ENCODE measurements around the gene UTP25. TPM values are rescaled to one million over a fixed set of nuclear protein-coding genes. Genes with fewer than 3 reads are reported as not detected.
"Not testable (repeated sequence)": the region's sequence is repeated elsewhere in the genome, so short reads cannot be mapped to it uniquely, and the experiment has no call there.

The UTP25 gene
- total RNA-seq, 4 donors from 2014 or later = 3.9 to 4.6 (median 4.2) TPM

DNA sequence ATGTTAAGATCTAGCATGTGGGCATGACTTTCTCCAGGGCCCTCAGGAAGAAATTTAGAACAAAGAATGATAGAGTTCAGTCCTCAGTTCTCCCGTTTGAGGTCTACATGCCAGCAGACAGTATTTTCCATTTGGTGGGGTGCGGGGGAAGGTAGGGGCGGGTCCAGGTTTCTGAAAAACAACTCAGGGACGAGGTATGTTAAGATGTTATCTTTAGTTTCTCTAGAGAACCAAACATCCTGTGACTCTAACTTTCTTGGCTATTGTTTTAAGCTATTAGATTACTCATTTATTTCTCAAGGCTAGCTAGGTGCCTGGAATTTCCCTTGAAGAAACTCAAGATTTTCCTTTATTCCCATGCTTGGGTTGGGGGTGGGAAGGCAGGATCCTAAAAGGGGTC is 67.9 kb downstream of the UTP25 start:
- in situ Hi-C loops (cut with MboI; ENCODE audit: low sequenced_read_pairs in 4 of 4) = no loop called here
- no peak for TF ChIP-seq POLR2A (IDR thresholded peaks at IDR 0.05)
- TF ChIP-seq, protein P1, sequence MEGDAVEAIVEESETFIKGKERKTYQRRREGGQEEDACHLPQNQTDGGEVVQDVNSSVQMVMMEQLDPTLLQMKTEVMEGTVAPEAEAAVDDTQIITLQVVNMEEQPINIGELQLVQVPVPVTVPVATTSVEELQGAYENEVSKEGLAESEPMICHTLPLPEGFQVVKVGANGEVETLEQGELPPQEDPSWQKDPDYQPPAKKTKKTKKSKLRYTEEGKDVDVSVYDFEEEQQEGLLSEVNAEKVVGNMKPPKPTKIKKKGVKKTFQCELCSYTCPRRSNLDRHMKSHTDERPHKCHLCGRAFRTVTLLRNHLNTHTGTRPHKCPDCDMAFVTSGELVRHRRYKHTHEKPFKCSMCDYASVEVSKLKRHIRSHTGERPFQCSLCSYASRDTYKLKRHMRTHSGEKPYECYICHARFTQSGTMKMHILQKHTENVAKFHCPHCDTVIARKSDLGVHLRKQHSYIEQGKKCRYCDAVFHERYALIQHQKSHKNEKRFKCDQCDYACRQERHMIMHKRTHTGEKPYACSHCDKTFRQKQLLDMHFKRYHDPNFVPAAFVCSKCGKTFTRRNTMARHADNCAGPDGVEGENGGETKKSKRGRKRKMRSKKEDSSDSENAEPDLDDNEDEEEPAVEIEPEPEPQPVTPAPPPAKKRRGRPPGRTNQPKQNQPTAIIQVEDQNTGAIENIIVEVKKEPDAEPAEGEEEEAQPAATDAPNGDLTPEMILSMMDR (IDR thresholded peaks at IDR 0.05 in 4 of 5, conservative IDR thresholded peaks at IDR 0.05 in 1 of 5) = no peak

DNA sequence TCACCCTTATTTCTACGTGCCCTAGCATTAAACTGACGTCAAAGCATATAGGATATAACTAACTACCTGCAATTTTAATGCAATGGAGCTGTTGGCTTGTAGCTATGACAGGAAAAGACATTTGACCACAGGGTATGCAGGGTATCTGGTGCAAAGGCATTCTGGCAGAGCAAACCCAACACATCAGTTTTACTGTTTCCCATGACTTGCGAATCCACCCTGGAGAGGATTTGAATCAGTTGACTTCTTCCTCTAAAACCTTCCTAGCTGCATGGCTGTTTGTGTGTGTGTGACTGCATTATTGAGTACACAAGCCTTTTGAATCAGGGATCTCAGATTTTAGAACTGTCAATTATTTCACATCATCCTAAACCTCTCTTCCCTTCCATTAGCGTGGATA is 68.6 kb downstream of the UTP25 start:
- no peak for DNase-seq
- no peak overlapping the region for H3K4me3 ChIP-seq
- no peak for ATAC-seq
- no peaks in the 10 kb centered on the region for H3K9me3 ChIP-seq
- H3K27me3 ChIP-seq = no peaks in the 10 kb centered on the region
- H3K36me3 ChIP-seq = no peaks in the 10 kb centered on the region
- intact Hi-C loops (cut with DNase I; ENCODE audit: low total_unique reads) (no loop called here), in situ Hi-C loops (cut with MboI; ENCODE audit: low sequenced_read_pairs in 4 of 4) (no loop called here)
- TF ChIP-seq, protein P1 (IDR thresholded peaks at IDR 0.05 in 4 of 5, conservative IDR thresholded peaks at IDR 0.05 in 1 of 5) = no peak
- TF ChIP-seq POLR2A (IDR thresholded peaks at IDR 0.05) = no peak
- no peaks in the 10 kb centered on the region for H3K4me1 ChIP-seq
- H3K27ac ChIP-seq = no peak overlapping the region

More for the DNA sequence above, 67.9 kb downstream of the UTP25 start:
- H3K4me3 ChIP-seq = no peak overlapping the region
- H3K27me3 ChIP-seq = no peaks in the 10 kb centered on the region
- H3K9me3 ChIP-seq = no peaks in the 10 kb centered on the region
- no peak overlapping the region for H3K27ac ChIP-seq
- H3K4me1 ChIP-seq = no peaks in the 10 kb centered on the region
- DNase-seq (no peak), ATAC-seq (no peak)
- intact Hi-C loops (cut with DNase I; ENCODE audit: low total_unique reads) = no loop called here
- H3K36me3 ChIP-seq = no peaks in the 10 kb centered on the region

DNA sequence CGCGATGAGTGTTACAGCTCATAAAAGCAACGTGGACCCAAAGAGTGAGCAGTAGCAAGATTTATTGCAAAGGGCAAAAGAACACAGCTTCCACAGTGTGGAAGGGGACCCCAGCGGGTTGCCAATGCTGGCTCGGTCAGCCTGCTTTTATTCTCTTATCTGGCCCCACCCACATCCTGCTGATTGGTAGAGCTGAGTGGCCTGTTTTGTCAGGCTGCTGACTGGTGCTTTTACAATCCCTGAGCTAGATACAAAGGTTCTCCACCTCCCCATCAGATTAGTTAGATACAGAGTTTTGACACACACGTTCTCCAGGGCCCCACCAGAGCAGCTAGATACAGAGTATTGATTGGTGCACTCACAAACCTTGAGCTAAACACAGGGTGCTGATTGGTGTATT is 70.5 kb downstream of the UTP25 start:
- ATAC-seq; H3K27ac ChIP-seq; H3K27me3 ChIP-seq; in situ Hi-C loops (cut with MboI; ENCODE audit: low sequenced_read_pairs in 4 of 4); H3K4me1 ChIP-seq; H3K9me3 ChIP-seq; DNase-seq; H3K4me3 ChIP-seq; H3K36me3 ChIP-seq; intact Hi-C loops (cut with DNase I; ENCODE audit: low total_unique reads): not testable (repeated sequence)

DNA sequence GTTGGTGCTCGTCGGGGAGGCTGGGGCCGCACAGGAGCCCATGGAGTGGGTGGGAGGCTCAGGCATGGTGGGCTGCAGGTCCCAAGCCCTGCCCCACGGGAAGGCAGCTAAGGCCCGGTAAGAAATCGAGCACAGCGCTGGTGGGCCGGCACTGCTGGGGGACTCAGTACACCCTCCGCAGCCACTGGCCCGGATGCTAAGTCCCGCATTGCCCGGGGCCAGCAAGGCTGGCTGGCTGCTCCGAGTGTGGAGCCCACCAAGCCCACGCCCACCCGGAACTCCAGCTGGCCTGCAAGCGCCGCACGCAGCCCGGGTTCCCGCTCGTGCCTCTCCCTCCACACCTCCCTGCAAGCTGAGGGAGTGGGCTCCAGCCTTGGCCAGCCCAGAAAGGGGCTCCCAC is 71.1 kb downstream of the UTP25 start:
- ATAC-seq; DNase-seq; in situ Hi-C loops (cut with MboI; ENCODE audit: low sequenced_read_pairs in 4 of 4): not testable (repeated sequence)

DNA sequence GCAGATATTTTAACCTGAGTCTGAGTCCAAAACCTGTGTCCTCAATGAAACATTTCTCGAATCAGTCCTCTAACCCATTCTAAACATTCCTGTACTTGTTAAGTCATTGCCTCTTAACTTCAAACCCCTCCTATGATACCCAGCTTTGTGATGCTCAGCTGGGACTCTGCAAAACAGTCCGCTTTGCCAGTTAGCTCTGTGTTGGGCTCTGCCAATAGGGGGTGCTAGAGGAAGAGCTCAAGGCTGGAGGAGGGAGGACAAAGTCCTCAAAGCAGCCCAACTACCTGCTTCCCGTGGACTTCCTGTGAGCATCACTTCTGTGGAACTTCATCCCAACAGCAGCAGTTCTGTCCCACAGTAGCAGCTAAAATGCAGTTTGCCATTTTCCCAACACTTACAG is 72.2 kb downstream of the UTP25 start:
- Histone ChIP-seq H3K4me1 (no peaks in the 10 kb centered on the region), H3K4me3 (no peak overlapping the region), H3K27ac (no peak overlapping the region), H3K9me3 (no peaks in the 10 kb centered on the region), H3K27me3 (no peaks in the 10 kb centered on the region), H3K36me3 (no peaks in the 10 kb centered on the region)
- ATAC-seq (no peak), DNase-seq (no peak)
- TF ChIP-seq, protein P1 (IDR thresholded peaks at IDR 0.05 in 4 of 5, conservative IDR thresholded peaks at IDR 0.05 in 1 of 5) = no peak
- intact Hi-C loops (cut with DNase I; ENCODE audit: low total_unique reads) (no loop called here), in situ Hi-C loops (cut with MboI; ENCODE audit: low sequenced_read_pairs in 4 of 4) (no loop called here)

More for the DNA sequence above, 71.1 kb downstream of the UTP25 start:
- H3K9me3 ChIP-seq; H3K27me3 ChIP-seq; intact Hi-C loops (cut with DNase I; ENCODE audit: low total_unique reads); H3K36me3 ChIP-seq; H3K27ac ChIP-seq; H3K4me3 ChIP-seq; H3K4me1 ChIP-seq: not testable (repeated sequence)

DNA sequence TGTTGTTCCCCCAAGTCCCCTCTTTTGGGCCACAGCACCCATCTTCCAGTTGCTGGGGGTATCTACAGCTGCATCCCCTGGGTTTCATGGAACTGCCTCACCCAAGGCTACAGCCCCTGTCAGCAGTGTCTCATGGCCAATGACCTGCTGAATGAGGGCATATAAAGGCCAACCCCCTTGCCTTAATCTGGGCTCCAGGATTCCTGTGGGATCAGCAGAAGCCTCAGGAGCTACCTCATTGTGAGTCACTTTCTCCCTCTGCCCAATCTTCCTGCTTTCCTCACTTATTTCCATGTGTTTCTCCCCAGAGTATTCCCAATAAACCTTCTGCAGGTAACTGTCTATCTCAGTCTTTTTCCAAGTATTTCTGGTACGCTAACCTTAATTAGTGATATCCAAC is 73.0 kb downstream of the UTP25 start:
- no peak for ATAC-seq
- Histone ChIP-seq H3K9me3 (no peaks in the 10 kb centered on the region), H3K36me3 (no peaks in the 10 kb centered on the region), H3K4me1 (no peaks in the 10 kb centered on the region), H3K27me3 (no peaks in the 10 kb centered on the region), H3K27ac (no peak overlapping the region), H3K4me3 (no peak overlapping the region)
- TF ChIP-seq POLR2A (IDR thresholded peaks at IDR 0.05) = no peak
- TF ChIP-seq, protein P1 (IDR thresholded peaks at IDR 0.05 in 4 of 5, conservative IDR thresholded peaks at IDR 0.05 in 1 of 5) = no peak
- in situ Hi-C loops (cut with MboI; ENCODE audit: low sequenced_read_pairs in 4 of 4) (no loop called here), intact Hi-C loops (cut with DNase I; ENCODE audit: low total_unique reads) (no loop called here)
- DNase-seq = no peak
